Activated T-cell treated with anti-CD3 and anti-CD28 coated beads, Interleukin-2, amount 50 U/mL, for 4 hours (primary cell): ENCODE measurements around the gene CA9. TPM values are rescaled to one million over a fixed set of nuclear protein-coding genes. Genes with fewer than 3 reads are reported as not detected.

Experiments used
- ATAC-seq, 2 donors: fragments of 200-7000 bp; cut with Tn5 transposase; one replicate each; pipeline ENCODE4 v1.10.0; 2021
- DNase-seq: peaks from one replicate; pipeline ENCODE4 v3.0.0-alpha.2; 2020
- H3K27me3 Mint-ChIP-seq: one replicate; pipeline ENCODE4 v1.8.0; 2021; ENCODE audit warnings: low read depth, mixed read lengths
- H3K36me3 Mint-ChIP-seq: one replicate; pipeline ENCODE4 v1.8.0; 2022; ENCODE audit warnings: mixed read lengths; ENCODE audit not compliant: insufficient read depth
- H3K4me1 Mint-ChIP-seq: one replicate; pipeline ENCODE4 v1.8.0; 2021; ENCODE audit warnings: low read depth, mixed read lengths
- H3K4me3 Mint-ChIP-seq: one replicate; pipeline ENCODE4 v1.8.0; 2021; ENCODE audit warnings: mild to moderate bottlenecking, moderate library complexity, mixed read lengths
- H3K9me3 Mint-ChIP-seq: one replicate; pipeline ENCODE4 v1.8.0; 2021; ENCODE audit warnings: mixed read lengths
- total RNA-seq, 3 donors: library from RNA; stranded (reverse); gene quantifications; one replicate each; pipeline ENCODE4 v1.2.1, GENCODE V29; 2021

CA9 gene
- total RNA-seq, 3 donors from 2014 or later, result 0.24 to 0.46 TPM; not detected in 1

DNA sequence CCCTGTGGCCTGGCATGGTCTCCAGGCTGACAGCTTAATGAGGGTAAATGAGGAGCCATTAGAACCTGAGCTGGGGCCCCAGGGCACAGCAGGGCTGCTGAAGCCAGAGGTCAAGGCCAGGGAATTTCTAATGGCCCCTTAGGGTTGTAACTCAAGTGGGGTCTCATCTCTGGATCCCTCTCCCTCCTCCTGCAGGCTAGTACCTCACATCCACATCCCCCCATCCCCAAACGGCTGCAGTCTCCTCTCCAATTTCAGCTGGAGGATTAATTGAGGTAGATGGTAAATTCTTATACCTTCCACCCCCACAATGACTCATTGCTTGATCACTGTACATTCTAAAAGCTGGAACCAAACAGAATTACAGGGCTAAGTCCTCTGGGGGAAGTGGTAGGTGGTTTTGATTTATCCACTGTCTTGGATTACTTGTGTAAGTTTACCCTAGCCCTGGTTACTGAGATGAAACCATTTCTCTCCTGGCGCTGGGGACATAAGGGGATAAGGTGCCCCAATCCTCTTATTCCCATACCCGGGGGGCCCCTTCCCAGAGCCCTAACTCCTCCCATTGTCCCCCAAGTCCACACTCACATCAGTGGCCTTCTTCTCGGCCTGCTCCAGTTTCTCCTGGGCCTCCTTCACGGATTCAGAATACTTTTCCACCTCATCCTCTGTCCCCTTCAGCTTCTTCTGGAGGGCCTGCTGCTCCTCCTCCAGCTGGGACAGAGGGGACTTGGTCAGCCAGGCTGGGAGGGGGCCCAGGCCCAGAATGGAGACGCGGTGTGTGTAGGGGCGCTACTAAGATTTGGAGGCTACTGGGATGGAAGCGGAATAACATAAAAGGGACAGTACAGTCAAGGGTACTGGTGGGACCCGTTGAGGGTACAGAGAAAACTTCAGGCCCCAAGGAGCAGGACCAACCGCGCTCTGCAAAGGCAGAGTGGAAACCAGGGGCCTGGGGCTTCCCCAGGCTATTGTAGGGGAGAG is 15.1 kb downstream of the CA9 start:
- DNase-seq (no peak), ATAC-seq (peak; percentile 85 to 90)
- Mint-ChIP-seq H3K27me3 (no peaks in the 10 kb centered on the region), H3K9me3 (no peaks in the 10 kb centered on the region), H3K4me3 (peak overlapping the region; percentile 61), H3K4me1 (peaks cover 20% of the 10 kb centered on the region), H3K36me3 (no peaks in the 10 kb centered on the region)

GRCh38 chr9:35689542-35690293 is 16.0 kb downstream of the CA9 start, which contains the start of gene TPM2:
TSS of gene TPM2 (minus strand) at chr9:35689925. CDS start at chr9:35689817, 108 bp downstream.
- Mint-ChIP-seq H3K27me3 (no peaks in the 10 kb centered on the region), H3K9me3 (no peaks in the 10 kb centered on the region), H3K4me1 (peaks cover 20% of the 10 kb centered on the region), H3K36me3 (no peaks in the 10 kb centered on the region), H3K4me3 (peak within 1 kb of the TSS; percentile 81)
- no peak for DNase-seq
- no peak for ATAC-seq

GRCh38 chr9:35690294-35690613 is 16.5 kb downstream of the CA9 start:
- Mint-ChIP-seq H3K4me1 (peaks cover 20% of the 10 kb centered on the region), H3K4me3 (peak overlapping the region; percentile 70), H3K9me3 (no peaks in the 10 kb centered on the region), H3K27me3 (no peaks in the 10 kb centered on the region), H3K36me3 (no peaks in the 10 kb centered on the region)
- DNase-seq, result no peak
- no peak for ATAC-seq

DNA sequence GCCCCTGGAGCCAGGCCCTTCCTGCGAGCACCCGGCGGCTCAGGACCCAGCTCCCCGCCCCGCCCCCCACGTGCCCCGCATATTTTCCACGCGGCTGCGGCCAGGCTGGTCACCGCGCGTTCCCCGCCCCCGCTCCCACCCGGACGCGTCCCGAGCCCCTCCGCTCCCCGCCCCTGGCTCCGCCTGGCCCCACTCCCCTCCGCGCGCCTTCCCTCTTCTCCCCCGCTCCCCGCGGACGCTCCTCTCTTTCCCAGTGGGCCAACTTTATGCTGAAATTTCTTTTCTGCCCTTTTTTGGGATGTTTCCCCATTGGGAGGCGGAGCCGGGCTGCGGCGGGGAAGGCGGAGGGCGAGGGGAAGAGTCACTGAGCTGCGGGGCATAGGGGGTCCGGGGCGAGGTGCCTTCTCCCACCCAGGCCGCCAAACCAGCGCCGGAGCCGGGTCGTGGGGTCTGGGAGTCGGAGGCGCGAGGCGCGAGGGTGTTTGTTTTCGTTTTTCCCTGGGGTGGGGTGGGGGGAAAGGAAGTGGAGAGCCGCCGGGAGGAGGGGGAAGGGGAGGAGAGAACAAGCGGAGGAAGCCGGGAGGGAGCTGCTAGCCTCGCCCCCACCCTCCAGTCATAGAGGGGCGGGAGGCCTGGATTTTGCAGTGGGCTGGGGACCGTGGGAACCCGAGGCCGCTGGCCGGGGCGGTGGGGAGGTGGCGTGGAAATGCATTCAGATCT is 17.0 kb downstream of the CA9 start:
- Mint-ChIP-seq H3K36me3 (no peaks in the 10 kb centered on the region), H3K4me1 (peaks cover 20% of the 10 kb centered on the region), H3K27me3 (no peaks in the 10 kb centered on the region), H3K9me3 (no peaks in the 10 kb centered on the region), H3K4me3 (peak overlapping the region; percentile 81)
- ATAC-seq (peak; percentile 25 to 38), DNase-seq (peak; percentile 22)

- no peaks in the 10 kb centered on the region for H3K27me3 Mint-ChIP-seq
- peak overlapping the region; percentile 81 for H3K4me3 Mint-ChIP-seq
- ATAC-seq (no peak), DNase-seq (no peak)
- H3K36me3 Mint-ChIP-seq, result no peaks in the 10 kb centered on the region
- H3K4me1 Mint-ChIP-seq, result peaks cover 20% of the 10 kb centered on the region
- no peaks in the 10 kb centered on the region for H3K9me3 Mint-ChIP-seq
These were observed 17.6 kb downstream of the CA9 start for GRCh38 chr9:35691334-35691650.

DNA sequence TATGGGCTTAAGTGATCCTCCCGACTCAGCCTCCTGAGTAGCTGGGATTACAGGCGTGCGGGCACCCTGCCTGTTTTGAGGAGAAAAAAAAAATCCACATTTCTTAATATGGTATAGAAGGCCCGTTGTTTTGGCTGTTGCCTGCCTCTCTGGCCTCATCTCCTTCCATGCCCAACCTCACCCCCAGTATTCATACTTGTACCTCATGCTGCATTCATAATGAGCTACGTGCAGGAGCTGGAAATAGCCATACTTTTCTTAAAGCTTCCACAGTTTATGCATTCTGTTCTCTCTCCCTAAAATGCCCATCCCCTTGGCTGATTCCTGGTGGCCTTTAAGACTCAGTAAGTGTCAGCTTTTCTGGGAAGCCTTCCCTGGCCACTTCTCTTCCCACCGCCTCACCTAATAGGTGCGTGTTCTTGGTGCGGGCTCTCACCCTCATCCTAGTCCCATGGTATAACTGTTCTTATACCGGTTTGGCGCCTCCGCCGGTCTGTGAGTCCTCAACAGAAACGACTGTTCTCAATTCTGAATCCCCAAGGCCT is 18.1 kb downstream of the CA9 start:
- no peak for ATAC-seq
- no peaks in the 10 kb centered on the region for H3K9me3 Mint-ChIP-seq
- H3K4me1 Mint-ChIP-seq, result peaks cover 22% of the 10 kb centered on the region
- H3K27me3 Mint-ChIP-seq, result no peaks in the 10 kb centered on the region
- peaks cover 5% of the 10 kb centered on the region for H3K36me3 Mint-ChIP-seq
- H3K4me3 Mint-ChIP-seq, result peak overlapping the region; percentile 81
- no peak for DNase-seq

DNA sequence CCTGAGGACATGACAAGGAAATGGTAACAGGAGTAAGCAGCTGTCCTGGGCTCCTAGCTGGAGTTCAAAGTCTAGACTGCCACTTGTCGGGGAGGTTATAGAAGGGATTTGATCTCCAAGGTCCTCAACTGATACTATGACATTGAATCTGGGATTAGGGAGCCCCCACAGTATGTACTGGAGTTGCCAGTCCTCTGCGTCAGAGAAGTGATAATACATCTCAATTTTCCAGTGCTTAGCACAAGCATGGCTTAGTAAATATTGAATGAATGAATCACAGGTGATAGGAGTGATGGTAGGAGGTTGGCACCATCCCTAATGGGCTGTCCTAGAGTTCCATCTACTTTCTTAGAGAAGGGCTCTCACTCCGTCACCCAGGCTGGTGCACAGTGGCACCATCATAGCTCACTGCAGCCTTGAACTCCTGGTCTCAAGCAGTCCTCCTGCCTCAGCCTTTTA is 22.2 kb downstream of the CA9 start:
- Mint-ChIP-seq H3K4me1 (peaks cover 8% of the 10 kb centered on the region), H3K9me3 (no peaks in the 10 kb centered on the region), H3K36me3 (peaks cover 15% of the 10 kb centered on the region), H3K27me3 (no peaks in the 10 kb centered on the region), H3K4me3 (no peak overlapping the region)
- DNase-seq (no peak), ATAC-seq (no peak)

DNA sequence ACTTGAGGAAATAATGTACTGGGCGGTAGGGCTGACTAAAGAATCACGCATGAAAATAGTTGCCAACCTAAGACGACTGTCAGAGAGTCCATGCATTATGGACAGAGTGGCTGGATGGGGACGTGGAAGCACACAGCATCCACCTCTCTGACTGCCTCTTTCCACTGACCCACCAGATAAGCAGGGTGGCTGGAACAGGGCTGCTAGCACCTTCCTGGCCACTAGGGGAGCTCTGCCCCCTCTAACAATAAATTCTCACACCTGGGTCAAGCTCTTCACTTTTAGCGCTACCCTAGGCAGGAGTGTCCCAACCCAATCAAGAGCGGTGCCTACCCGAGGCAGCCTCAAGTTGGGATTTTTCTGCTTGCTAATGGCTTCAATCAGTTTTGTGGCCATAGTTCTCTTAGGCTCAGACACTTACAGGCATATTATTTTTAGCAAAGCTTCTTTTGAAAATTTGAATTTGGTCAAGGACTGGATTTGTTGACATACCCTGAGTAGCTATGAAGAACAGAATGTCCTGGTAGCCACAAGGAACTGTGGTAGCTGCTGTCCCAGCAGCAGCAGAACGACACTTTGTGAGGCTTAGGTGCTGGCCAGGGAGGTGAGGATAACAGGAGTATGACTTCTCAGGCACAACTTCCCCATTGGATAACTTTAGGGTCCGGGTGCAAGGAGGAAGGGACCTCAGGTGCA is 22.9 kb downstream of the CA9 start:
- DNase-seq (peak; percentile 48), ATAC-seq (peak; percentile 90 to 91)
- Mint-ChIP-seq H3K36me3 (peaks cover 15% of the 10 kb centered on the region), H3K4me3 (no peak overlapping the region), H3K27me3 (no peaks in the 10 kb centered on the region), H3K4me1 (peaks cover 6% of the 10 kb centered on the region), H3K9me3 (no peaks in the 10 kb centered on the region)

GRCh38 chr9:35697486-35697885 is 23.8 kb downstream of the CA9 start:
- ATAC-seq, result no peak
- Mint-ChIP-seq H3K4me1 (peaks cover 5% of the 10 kb centered on the region), H3K27me3 (no peaks in the 10 kb centered on the region), H3K9me3 (no peaks in the 10 kb centered on the region), H3K36me3 (peaks cover 15% of the 10 kb centered on the region), H3K4me3 (no peak overlapping the region)
- no peak for DNase-seq

GRCh38 chr9:35698231-35698630 is 24.5 kb downstream of the CA9 start:
- no peak overlapping the region for H3K4me3 Mint-ChIP-seq
- ATAC-seq (no peak), DNase-seq (no peak)
- no peaks in the 10 kb centered on the region for H3K9me3 Mint-ChIP-seq
- H3K27me3 Mint-ChIP-seq, result no peaks in the 10 kb centered on the region
- peaks cover 5% of the 10 kb centered on the region for H3K4me1 Mint-ChIP-seq
- H3K36me3 Mint-ChIP-seq, result peaks cover 22% of the 10 kb centered on the region

- no peaks in the 10 kb centered on the region for H3K27me3 Mint-ChIP-seq
- DNase-seq (no peak), ATAC-seq (no peak)
- no peak overlapping the region for H3K4me3 Mint-ChIP-seq
- H3K36me3 Mint-ChIP-seq, result peaks cover 36% of the 10 kb centered on the region
- H3K9me3 Mint-ChIP-seq, result no peaks in the 10 kb centered on the region
- H3K4me1 Mint-ChIP-seq, result peaks cover 5% of the 10 kb centered on the region
These were observed 26.3 kb downstream of the CA9 start for GRCh38 chr9:35700031-35700430.

GRCh38 chr9:35700942-35701341 is 27.2 kb downstream of the CA9 start:
- no peaks in the 10 kb centered on the region for H3K27me3 Mint-ChIP-seq
- peaks cover 5% of the 10 kb centered on the region for H3K4me1 Mint-ChIP-seq
- H3K36me3 Mint-ChIP-seq, result peaks cover 41% of the 10 kb centered on the region
- ATAC-seq (no peak), DNase-seq (no peak)
- H3K4me3 Mint-ChIP-seq, result no peak overlapping the region
- H3K9me3 Mint-ChIP-seq, result no peaks in the 10 kb centered on the region

GRCh38 chr9:35702696-35703095 is 29.0 kb downstream of the CA9 start:
- Mint-ChIP-seq H3K36me3 (peaks cover 43% of the 10 kb centered on the region), H3K4me3 (no peak overlapping the region)
- ATAC-seq, result no peak

More at GRCh38 chr9:35702696-35703095, 29.0 kb downstream of the CA9 start:
- no peak for DNase-seq
- H3K4me1 Mint-ChIP-seq, result no peaks in the 10 kb centered on the region
- no peaks in the 10 kb centered on the region for H3K9me3 Mint-ChIP-seq
- H3K27me3 Mint-ChIP-seq, result no peaks in the 10 kb centered on the region
